K562 (cell line): ENCODE results near the gene GP1BB. TPM values are rescaled to one million over a fixed set of nuclear protein-coding genes. Genes with fewer than 3 reads are reported as not detected.

Experiments
- ASH1L ChIP-seq: fragments of 450-650 bp; IDR thresholded peaks from 2 replicates; pipeline ENCODE4 v1.6.1; 2018; ENCODE audit warnings: borderline replicate concordance, mild to moderate bottlenecking, low read depth; ENCODE audit not compliant: partially characterized antibody
- CBX3 ChIP-seq, 2 experiments: IDR thresholded peaks; 1 replicate in 1 of 2; 2 replicates in 1 of 2; pipeline ENCODE4 v1.6.1; 2012; ENCODE audit warnings: inconsistent platforms in 2 of 2, low read length in 2 of 2, borderline replicate concordance in 1 of 2, control low read depth in 1 of 2
- CCNT2 ChIP-seq: IDR thresholded peaks from 2 replicates; pipeline ENCODE4 v1.6.1; 2011; ENCODE audit warnings: borderline replicate concordance, low read depth, mild to moderate bottlenecking, moderate library complexity, mixed read lengths, low read length; ENCODE audit not compliant: insufficient read length; ENCODE audit errors: extremely low read depth
- EWSR1 ChIP-seq: fragments of 450-650 bp; IDR thresholded peaks from 2 replicates; pipeline ENCODE4 v1.6.1; 2018; ENCODE audit warnings: borderline replicate concordance, mild to moderate bottlenecking, low read depth, moderate library complexity; ENCODE audit not compliant: partially characterized antibody
- HNRNPUL1 ChIP-seq: fragments of 200-400 bp; formaldehyde crosslinking; IDR thresholded peaks from 2 replicates; pipeline ENCODE4 v1.6.1; 2017; ENCODE audit warnings: low read length
- IFI16 ChIP-seq: fragments of 250-450 bp; sonication (Bioruptor Pico); IDR thresholded peaks from 2 replicates; pipeline ENCODE4 v2.1.2; 2022; ENCODE audit warnings: mild to moderate bottlenecking, inconsistent platforms
- LCOR ChIP-seq: sonication (generic); formaldehyde crosslinking; IDR thresholded peaks from 2 replicates; pipeline ENCODE4 v1.8.0; 2022; ENCODE audit warnings: mild to moderate bottlenecking, missing genetic modification reagents
- NFYB ChIP-seq: IDR thresholded peaks from 2 replicates; pipeline ENCODE4 v1.6.1; 2011; ENCODE audit warnings: mild to moderate bottlenecking, moderate library complexity; ENCODE audit not compliant: insufficient read length; ENCODE audit errors: extremely low read depth
- RBM25 ChIP-seq: fragments of 200-400 bp; formaldehyde crosslinking; IDR thresholded peaks from 2 replicates; pipeline ENCODE4 v1.6.1; 2018; ENCODE audit warnings: low read length, low read depth, moderate library complexity; ENCODE audit not compliant: severe bottlenecking
- TCFL5 ChIP-seq: fragments of 250-450 bp; sonication (Bioruptor Pico); conservative IDR thresholded peaks from 2 replicates; pipeline ENCODE4 v1.6.1; 2021; ENCODE audit warnings: mild to moderate bottlenecking, moderate library complexity, matching md5 sums
- YBX1 ChIP-seq: fragments of 450-650 bp; IDR thresholded peaks from 2 replicates; pipeline ENCODE4 v1.7.1; 2016; ENCODE audit warnings: mild to moderate bottlenecking
- ZEB2 ChIP-seq: fragments of 450-650 bp; IDR thresholded peaks from 2 replicates; pipeline ENCODE4 v1.6.1; 2016
- ZNF3 ChIP-seq: fragments of 250-450 bp; sonication (Bioruptor Pico); IDR thresholded peaks from 2 replicates; pipeline ENCODE4 v1.5.0; 2021; ENCODE audit warnings: mild to moderate bottlenecking, moderate library complexity
- ZNF318 ChIP-seq, 2 experiments: fragments of 450-650 bp; IDR thresholded peaks; 2 replicates each; pipeline ENCODE4 v1.6.1; 2016; ENCODE audit warnings: mild to moderate bottlenecking in 2 of 2, borderline replicate concordance in 1 of 2, low read depth in 1 of 2, moderate library complexity in 1 of 2
- ZNF436 ChIP-seq: fragments of 250-450, 450-650 bp; sonication (Bioruptor Pico); formaldehyde crosslinking; IDR thresholded peaks from 2 replicates; pipeline ENCODE4 v1.7.0; 2020; ENCODE audit warnings: mild to moderate bottlenecking
- polyA plus RNA-seq, 8 experiments: library from polyadenylated mRNA; depleted of rRNA in 4 of 8; stranded (reverse) in 5 of 8; unstranded in 3 of 8; fragments of >200 nt; fragmentation: Nextera tagmentation in 2 of 8; fragmentation: Illumina TruSeq in 1 of 8; extraction: Ambion mirVana in 2 of 8; extraction: Trizol in 1 of 8; gene quantifications; 2 replicates each; pipeline versions ENCODE4 v1.2.1 to v1.2.3, GENCODE V29; 2011 to 2014; ENCODE audit warnings: inconsistent platforms in 1 of 8, missing spikeins in 1 of 8
- total RNA-seq, 7 experiments: library from RNA; depleted of rRNA in 6 of 7; stranded (reverse); fragments of >200 nt in 6 of 7; fragmentation: Illumina TruSeq in 2 of 7; extraction: Trizol in 2 of 7; gene quantifications; 2 replicates each; pipeline versions ENCODE4 v1.2.1 to v1.2.3, GENCODE V29; 2011 to 2021; ENCODE audit warnings: low replicate concordance in 1 of 7
- TF ChIP-seq, protein P1 (sequence below): fragments of 450-650 bp; formaldehyde crosslinking; IDR thresholded peaks from 2 replicates; pipeline ENCODE4 v1.4.0; 2020; ENCODE audit warnings: mild to moderate bottlenecking, moderate library complexity
- TF ChIP-seq, protein P2 (sequence below): IDR thresholded peaks from 2 replicates; pipeline ENCODE4 v1.6.1; 2014; ENCODE audit warnings: antibody characterized with exemption

GP1BB gene
- total and polyA plus RNA-seq, 9 of the 15 experiments (the other 6 are each of a cell fraction or from before 2014, with no cell fraction given) = 0.69 to 162 (median 2.8) TPM

DNA sequence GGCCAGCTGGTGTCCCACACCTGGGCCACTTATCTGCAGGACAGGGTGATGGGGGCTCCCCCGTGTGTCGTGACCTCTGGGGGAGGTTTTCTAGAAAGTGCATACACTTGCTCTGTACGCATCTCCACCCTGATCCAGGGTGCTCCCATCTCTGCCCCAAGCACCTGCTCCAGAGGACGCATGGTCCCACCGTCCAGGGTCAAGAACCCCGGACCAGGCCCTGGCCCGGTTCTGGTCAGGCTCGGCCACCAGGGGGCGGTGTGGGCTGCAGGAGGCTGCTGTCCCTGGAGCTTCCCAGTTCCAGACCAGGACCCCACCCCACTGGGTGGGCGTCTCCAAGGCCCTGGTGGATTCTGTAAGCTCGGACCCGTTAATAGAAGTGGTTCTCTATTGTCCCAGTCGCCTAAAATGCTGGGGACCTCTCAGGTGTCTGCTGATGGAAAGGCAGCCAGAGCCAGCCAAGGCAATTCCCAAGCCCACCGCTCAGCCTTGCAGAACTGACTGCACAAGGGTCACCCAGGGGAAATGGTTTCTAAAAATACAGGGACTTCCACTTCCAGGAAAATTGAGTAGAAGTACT, 43.7 kb upstream of the GP1BB start (continued):
- TF ChIP-seq, protein P1, sequence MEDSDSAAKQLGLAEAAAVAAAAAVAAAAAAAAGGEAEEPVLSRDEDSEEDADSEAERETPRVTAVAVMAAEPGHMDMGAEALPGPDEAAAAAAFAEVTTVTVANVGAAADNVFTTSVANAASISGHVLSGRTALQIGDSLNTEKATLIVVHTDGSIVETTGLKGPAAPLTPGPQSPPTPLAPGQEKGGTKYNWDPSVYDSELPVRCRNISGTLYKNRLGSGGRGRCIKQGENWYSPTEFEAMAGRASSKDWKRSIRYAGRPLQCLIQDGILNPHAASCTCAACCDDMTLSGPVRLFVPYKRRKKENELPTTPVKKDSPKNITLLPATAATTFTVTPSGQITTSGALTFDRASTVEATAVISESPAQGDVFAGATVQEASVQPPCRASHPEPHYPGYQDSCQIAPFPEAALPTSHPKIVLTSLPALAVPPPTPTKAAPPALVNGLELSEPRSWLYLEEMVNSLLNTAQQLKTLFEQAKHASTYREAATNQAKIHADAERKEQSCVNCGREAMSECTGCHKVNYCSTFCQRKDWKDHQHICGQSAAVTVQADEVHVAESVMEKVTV (CRISPR knock-in tag) = peak; percentile 92
- TF ChIP-seq TCFL5 (no peak), EWSR1 (no peak), ZNF318 (IDR thresholded peaks at IDR 0.05; ENCODE audit: borderline replicate concordance in 1 of 2, low read depth in 1 of 2) (no peak), ZNF436 (CRISPR knock-in tag) (no peak), ZEB2 (no peak), ZNF3 (CRISPR knock-in tag) (no peak), HNRNPUL1 (no peak), ASH1L (no peak), LCOR (CRISPR knock-in tag) (peak; percentile 82), CBX3 (IDR thresholded peaks at IDR 0.05; ENCODE audit: borderline replicate concordance in 1 of 2, low read length in 2 of 2) (peak in 1 of 2 experiments; percentile 60; a peak in 1 of 3 replicates), RBM25 (no peak), NFYB (no peak), IFI16 (CRISPR knock-in tag) (no peak), YBX1 (no peak), CCNT2 (no peak)
- TF ChIP-seq, protein P2, sequence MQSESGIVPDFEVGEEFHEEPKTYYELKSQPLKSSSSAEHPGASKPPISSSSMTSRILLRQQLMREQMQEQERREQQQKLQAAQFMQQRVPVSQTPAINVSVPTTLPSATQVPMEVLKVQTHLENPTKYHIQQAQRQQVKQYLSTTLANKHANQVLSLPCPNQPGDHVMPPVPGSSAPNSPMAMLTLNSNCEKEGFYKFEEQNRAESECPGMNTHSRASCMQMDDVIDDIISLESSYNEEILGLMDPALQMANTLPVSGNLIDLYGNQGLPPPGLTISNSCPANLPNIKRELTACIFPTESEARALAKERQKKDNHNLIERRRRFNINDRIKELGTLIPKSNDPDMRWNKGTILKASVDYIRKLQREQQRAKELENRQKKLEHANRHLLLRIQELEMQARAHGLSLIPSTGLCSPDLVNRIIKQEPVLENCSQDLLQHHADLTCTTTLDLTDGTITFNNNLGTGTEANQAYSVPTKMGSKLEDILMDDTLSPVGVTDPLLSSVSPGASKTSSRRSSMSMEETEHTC = 0 out of 2 replicates have a peak, but pooled peaks have one; percentile 14
